HEK293 (cell line): ENCODE results near the gene MAPKAP1.
A peak's percentile ranks its signal among the peaks of the same experiment; 100 is the strongest.

Experiments used
- BCL11B ChIP-seq: fragments of 450-650 bp; formaldehyde crosslinking; IDR thresholded peaks from 2 replicates; pipeline ENCODE4 v1.5.1; 2016; ENCODE audit warnings: low read depth, missing biosample characterization, missing genetic modification characterization
- GLIS1 ChIP-seq: fragments of 450-650 bp; formaldehyde crosslinking; IDR thresholded peaks from 2 replicates; pipeline ENCODE4 v1.5.1; 2016; ENCODE audit warnings: missing biosample characterization, missing genetic modification characterization
- IKZF3 ChIP-seq: fragments of 450-650 bp; IDR thresholded peaks from 2 replicates; pipeline ENCODE4 v1.5.0; 2018; ENCODE audit warnings: missing biosample characterization, mild to moderate bottlenecking, missing genetic modification characterization, moderate library complexity
- SCRT1 ChIP-seq: fragments of 450-650 bp; formaldehyde crosslinking; IDR thresholded peaks from 2 replicates; pipeline ENCODE4 v1.5.1; 2016; ENCODE audit warnings: missing biosample characterization, missing genetic modification characterization, borderline replicate concordance
- SETDB1 ChIP-seq: IDR thresholded peaks from one replicate; pipeline ENCODE4 v1.6.1; 2017; ENCODE audit warnings: mild to moderate bottlenecking, low read length, moderate library complexity, mixed read lengths; ENCODE audit not compliant: insufficient read length
- SP2 ChIP-seq: fragments of 450-650 bp; formaldehyde crosslinking; IDR thresholded peaks from 2 replicates; pipeline ENCODE4 v1.5.1; 2016; ENCODE audit warnings: missing biosample characterization, missing genetic modification characterization
- WT1 ChIP-seq: fragments of 450-650 bp; formaldehyde crosslinking; IDR thresholded peaks from 2 replicates; pipeline ENCODE4 v1.5.1; 2016; ENCODE audit warnings: missing biosample characterization, missing genetic modification characterization
- ZBTB26 ChIP-seq: fragments of 450-650 bp; formaldehyde crosslinking; optimal IDR thresholded peaks from 2 replicates; pipeline ENCODE3; 2016; ENCODE audit warnings: missing biosample characterization, mild to moderate bottlenecking, missing genetic modification characterization
- ZBTB44 ChIP-seq: fragments of 450-650 bp; IDR thresholded peaks from 2 replicates; pipeline ENCODE4 v1.5.1; 2018; ENCODE audit warnings: missing biosample characterization, mild to moderate bottlenecking, missing genetic modification characterization
- ZBTB6 ChIP-seq: fragments of 450-650 bp; formaldehyde crosslinking; IDR thresholded peaks from 2 replicates; pipeline ENCODE4 v1.5.1; 2017; ENCODE audit warnings: missing biosample characterization, missing genetic modification characterization
- ZBTB7A ChIP-seq: fragments of 450-650 bp; formaldehyde crosslinking; IDR thresholded peaks from 2 replicates; pipeline ENCODE4 v1.5.1; 2016; ENCODE audit warnings: low read depth, missing biosample characterization, missing genetic modification characterization
- ZNF112 ChIP-seq: fragments of 450-650 bp; formaldehyde crosslinking; IDR thresholded peaks from 2 replicates; pipeline ENCODE4 v1.5.0; 2017; ENCODE audit warnings: missing biosample characterization, missing genetic modification characterization
- ZNF114 ChIP-seq: fragments of 450-650 bp; formaldehyde crosslinking; IDR thresholded peaks from 2 replicates; pipeline ENCODE4 v1.5.0; 2017; ENCODE audit warnings: missing biosample characterization, missing genetic modification characterization
- ZNF214 ChIP-seq: fragments of 450-650 bp; formaldehyde crosslinking; IDR thresholded peaks from 2 replicates; pipeline ENCODE4 v1.5.1; 2017; ENCODE audit warnings: missing biosample characterization, mild to moderate bottlenecking, missing genetic modification characterization, borderline replicate concordance
- ZNF221 ChIP-seq: fragments of 450-650 bp; formaldehyde crosslinking; IDR thresholded peaks from 2 replicates; pipeline ENCODE4 v1.5.1; 2017; ENCODE audit warnings: missing biosample characterization, missing genetic modification characterization, borderline replicate concordance
- ZNF521 ChIP-seq: fragments of 450-650 bp; formaldehyde crosslinking; IDR thresholded peaks from 2 replicates; pipeline ENCODE4 v1.5.1; 2017; ENCODE audit warnings: missing biosample characterization, mild to moderate bottlenecking, missing genetic modification characterization
- ZNF544 ChIP-seq: fragments of 450-650 bp; formaldehyde crosslinking; IDR thresholded peaks from 2 replicates; pipeline ENCODE4 v1.5.0; 2017; ENCODE audit warnings: missing biosample characterization, missing genetic modification characterization
- ZNF558 ChIP-seq: fragments of 450-650 bp; formaldehyde crosslinking; IDR thresholded peaks from 2 replicates; pipeline ENCODE4 v1.5.1; 2016; ENCODE audit warnings: missing biosample characterization, missing genetic modification characterization
- ZNF571 ChIP-seq: fragments of 450-650 bp; formaldehyde crosslinking; IDR thresholded peaks from 2 replicates; pipeline ENCODE4 v1.5.0; 2017; ENCODE audit warnings: missing biosample characterization, missing genetic modification characterization
- ZNF660 ChIP-seq: fragments of 450-650 bp; IDR thresholded peaks from 2 replicates; pipeline ENCODE4 v1.5.1; 2018; ENCODE audit warnings: missing biosample characterization, mild to moderate bottlenecking, missing genetic modification characterization
- ZNF76 ChIP-seq: fragments of 450-650 bp; formaldehyde crosslinking; IDR thresholded peaks from 2 replicates; pipeline ENCODE4; 2016; ENCODE audit warnings: low read depth, missing biosample characterization, missing genetic modification characterization, borderline replicate concordance
- ZNF785 ChIP-seq: fragments of 450-650 bp; formaldehyde crosslinking; IDR thresholded peaks from 2 replicates; pipeline ENCODE4 v1.5.1; 2016; ENCODE audit warnings: missing biosample characterization, missing genetic modification characterization
- ZNF792 ChIP-seq: fragments of 450-650 bp; formaldehyde crosslinking; IDR thresholded peaks from 2 replicates; pipeline ENCODE4 v1.5.1; 2016; ENCODE audit warnings: missing biosample characterization, missing genetic modification characterization
- TF ChIP-seq, protein P1 (sequence below): fragments of 450-650 bp; formaldehyde crosslinking; IDR thresholded peaks from 2 replicates; pipeline ENCODE4 v1.5.1; 2016; ENCODE audit warnings: missing biosample characterization, missing genetic modification characterization
- TF ChIP-seq, protein P2 (sequence below): fragments of 450-650 bp; formaldehyde crosslinking; conservative IDR thresholded peaks from 2 replicates; pipeline ENCODE4 v1.5.1; 2016; ENCODE audit warnings: low read depth, missing biosample characterization, missing genetic modification characterization
- TF ChIP-seq, protein P3 (sequence below): fragments of 450-650 bp; formaldehyde crosslinking; IDR thresholded peaks from 2 replicates; pipeline ENCODE4 v1.5.0; 2017; ENCODE audit warnings: missing biosample characterization, missing genetic modification characterization, borderline replicate concordance

The MAPKAP1 gene

DNA sequence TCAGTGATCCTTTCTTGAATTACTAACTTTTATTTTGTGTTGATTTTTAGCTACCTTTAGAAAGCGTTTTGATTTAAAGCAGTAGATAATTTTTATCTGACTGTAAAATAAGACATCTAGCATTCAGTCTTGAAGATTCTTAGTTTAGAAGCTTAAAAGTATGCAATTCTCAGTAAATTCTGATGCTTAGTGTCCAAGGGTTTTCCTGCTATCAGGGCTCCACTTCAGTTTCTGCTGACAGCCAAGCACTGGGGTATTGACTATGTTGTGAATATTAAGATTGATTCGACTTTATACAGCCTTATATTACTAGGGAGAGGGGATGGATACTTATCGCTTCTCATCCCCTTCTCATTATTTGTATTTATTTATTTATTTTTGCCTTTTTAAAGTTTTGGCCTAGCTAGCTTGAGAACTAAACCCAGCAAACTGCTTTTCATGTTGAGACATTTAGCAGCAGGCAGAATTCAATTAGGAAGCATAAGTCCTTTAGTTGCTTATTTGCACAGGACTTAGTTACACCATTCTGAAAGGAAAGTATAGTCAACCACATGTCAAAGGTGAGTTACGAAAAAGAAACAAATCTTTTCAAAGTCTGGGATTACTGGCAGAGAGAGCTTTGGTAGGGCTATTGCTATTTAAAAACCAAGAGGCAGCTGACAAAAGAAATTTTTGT is 43.1 kb upstream of the MAPKAP1 start (continued):
- TF ChIP-seq, protein P1, sequence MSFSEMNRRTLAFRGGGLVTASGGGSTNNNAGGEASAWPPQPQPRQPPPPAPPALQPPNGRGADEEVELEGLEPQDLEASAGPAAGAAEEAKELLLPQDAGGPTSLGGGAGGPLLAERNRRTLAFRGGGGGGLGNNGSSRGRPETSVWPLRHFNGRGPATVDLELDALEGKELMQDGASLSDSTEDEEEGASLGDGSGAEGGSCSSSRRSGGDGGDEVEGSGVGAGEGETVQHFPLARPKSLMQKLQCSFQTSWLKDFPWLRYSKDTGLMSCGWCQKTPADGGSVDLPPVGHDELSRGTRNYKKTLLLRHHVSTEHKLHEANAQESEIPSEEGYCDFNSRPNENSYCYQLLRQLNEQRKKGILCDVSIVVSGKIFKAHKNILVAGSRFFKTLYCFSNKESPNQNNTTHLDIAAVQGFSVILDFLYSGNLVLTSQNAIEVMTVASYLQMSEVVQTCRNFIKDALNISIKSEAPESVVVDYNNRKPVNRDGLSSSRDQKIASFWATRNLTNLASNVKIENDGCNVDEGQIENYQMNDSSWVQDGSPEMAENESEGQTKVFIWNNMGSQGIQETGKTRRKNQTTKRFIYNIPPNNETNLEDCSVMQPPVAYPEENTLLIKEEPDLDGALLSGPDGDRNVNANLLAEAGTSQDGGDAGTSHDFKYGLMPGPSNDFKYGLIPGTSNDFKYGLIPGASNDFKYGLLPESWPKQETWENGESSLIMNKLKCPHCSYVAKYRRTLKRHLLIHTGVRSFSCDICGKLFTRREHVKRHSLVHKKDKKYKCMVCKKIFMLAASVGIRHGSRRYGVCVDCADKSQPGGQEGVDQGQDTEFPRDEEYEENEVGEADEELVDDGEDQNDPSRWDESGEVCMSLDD (tag by site-specific recombination), result no peak
- TF ChIP-seq ZNF544 (tag by site-specific recombination) (no peak), ZNF114 (tag by site-specific recombination) (no peak), ZNF221 (tag by site-specific recombination) (no peak), ZNF112 (tag by site-specific recombination) (no peak), SCRT1 (tag by site-specific recombination) (no peak), WT1 (tag by site-specific recombination) (peak; percentile 60), BCL11B (no peak), ZNF792 (no peak), ZNF214 (no peak), SP2 (tag by site-specific recombination) (no peak), ZNF660 (no peak), ZBTB6 (no peak), ZBTB44 (0 out of 2 replicates have a peak, but pooled peaks have one; percentile 46), SETDB1 (no peak), ZBTB26 (tag by site-specific recombination) (no peak), ZNF76 (tag by site-specific recombination) (no peak), ZNF571 (no peak), ZNF521 (tag by site-specific recombination) (no peak), ZBTB7A (tag by site-specific recombination) (no peak), IKZF3 (tag by site-specific recombination) (peak; percentile 85), GLIS1 (no peak), ZNF785 (tag by site-specific recombination) (no peak), ZNF558 (tag by site-specific recombination) (no peak)
- TF ChIP-seq, protein P2, sequence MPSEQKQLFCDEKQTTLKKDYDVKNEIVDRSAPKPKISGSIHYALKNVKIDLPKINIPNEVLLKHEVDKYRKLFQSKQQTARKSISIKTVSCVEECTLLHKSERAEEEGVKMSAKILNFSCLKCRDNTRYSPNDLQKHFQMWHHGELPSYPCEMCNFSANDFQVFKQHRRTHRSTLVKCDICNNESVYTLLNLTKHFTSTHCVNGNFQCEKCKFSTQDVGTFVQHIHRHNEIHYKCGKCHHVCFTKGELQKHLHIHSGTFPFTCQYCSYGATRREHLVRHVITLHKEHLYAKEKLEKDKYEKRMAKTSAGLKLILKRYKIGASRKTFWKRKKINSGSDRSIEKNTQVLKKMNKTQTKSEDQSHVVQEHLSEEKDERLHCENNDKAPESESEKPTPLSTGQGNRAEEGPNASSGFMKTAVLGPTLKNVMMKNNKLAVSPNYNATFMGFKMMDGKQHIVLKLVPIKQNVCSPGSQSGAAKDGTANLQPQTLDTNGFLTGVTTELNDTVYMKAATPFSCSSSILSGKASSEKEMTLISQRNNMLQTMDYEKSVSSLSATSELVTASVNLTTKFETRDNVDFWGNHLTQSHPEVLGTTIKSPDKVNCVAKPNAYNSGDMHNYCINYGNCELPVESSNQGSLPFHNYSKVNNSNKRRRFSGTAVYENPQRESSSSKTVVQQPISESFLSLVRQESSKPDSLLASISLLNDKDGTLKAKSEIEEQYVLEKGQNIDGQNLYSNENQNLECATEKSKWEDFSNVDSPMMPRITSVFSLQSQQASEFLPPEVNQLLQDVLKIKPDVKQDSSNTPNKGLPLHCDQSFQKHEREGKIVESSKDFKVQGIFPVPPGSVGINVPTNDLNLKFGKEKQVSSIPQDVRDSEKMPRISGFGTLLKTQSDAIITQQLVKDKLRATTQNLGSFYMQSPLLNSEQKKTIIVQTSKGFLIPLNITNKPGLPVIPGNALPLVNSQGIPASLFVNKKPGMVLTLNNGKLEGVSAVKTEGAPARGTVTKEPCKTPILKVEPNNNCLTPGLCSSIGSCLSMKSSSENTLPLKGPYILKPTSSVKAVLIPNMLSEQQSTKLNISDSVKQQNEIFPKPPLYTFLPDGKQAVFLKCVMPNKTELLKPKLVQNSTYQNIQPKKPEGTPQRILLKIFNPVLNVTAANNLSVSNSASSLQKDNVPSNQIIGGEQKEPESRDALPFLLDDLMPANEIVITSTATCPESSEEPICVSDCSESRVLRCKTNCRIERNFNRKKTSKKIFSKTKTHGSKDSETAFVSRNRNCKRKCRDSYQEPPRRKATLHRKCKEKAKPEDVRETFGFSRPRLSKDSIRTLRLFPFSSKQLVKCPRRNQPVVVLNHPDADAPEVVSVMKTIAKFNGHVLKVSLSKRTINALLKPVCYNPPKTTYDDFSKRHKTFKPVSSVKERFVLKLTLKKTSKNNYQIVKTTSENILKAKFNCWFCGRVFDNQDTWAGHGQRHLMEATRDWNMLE, result no peak
- TF ChIP-seq, protein P3, sequence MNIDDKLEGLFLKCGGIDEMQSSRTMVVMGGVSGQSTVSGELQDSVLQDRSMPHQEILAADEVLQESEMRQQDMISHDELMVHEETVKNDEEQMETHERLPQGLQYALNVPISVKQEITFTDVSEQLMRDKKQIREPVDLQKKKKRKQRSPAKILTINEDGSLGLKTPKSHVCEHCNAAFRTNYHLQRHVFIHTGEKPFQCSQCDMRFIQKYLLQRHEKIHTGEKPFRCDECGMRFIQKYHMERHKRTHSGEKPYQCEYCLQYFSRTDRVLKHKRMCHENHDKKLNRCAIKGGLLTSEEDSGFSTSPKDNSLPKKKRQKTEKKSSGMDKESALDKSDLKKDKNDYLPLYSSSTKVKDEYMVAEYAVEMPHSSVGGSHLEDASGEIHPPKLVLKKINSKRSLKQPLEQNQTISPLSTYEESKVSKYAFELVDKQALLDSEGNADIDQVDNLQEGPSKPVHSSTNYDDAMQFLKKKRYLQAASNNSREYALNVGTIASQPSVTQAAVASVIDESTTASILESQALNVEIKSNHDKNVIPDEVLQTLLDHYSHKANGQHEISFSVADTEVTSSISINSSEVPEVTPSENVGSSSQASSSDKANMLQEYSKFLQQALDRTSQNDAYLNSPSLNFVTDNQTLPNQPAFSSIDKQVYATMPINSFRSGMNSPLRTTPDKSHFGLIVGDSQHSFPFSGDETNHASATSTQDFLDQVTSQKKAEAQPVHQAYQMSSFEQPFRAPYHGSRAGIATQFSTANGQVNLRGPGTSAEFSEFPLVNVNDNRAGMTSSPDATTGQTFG (tag by site-specific recombination), result no peak
